HG03108 (cell line): ENCODE results near the gene MACROD2.
"Not testable (repeated sequence)": the region's sequence is repeated elsewhere in the genome, so short reads cannot be mapped to it uniquely, and the experiment has no call there.

Experiments used
- ATAC-seq: cut with Tn5 transposase; IDR thresholded peaks from one replicate; pipeline ENCODE4 v1.9.1; 2021; ENCODE audit warnings: moderate library complexity; ENCODE audit not compliant: unreplicated experiment

MACROD2 gene

DNA sequence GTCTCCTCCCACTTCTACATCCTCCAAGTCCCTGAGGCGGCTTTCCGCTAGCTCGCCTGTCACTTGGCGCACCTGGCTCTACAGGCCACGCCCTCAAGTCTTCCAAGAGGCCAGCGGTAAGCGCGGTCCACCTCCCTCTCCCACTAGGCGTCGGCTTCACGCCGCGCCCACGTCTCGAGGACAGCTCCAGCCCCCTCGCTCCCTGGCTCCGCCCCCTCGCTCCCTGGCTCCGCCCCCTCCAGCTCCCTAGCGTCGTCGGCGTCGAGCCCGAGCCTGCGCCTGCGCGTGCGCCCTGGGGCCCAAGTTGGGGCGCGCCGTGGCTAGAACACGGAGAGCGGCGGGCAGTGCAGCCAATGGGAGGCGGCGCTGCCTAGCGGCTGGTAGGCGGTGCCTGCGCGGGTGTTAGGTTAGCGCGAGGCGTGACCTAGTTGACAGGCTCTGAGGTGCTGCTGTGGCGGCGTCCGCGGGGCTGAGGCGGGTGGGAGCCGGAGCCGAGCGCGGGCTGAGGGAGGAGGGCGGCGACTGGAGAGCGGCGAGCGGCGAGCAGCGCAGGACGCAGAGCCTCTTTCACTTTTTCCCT is at the start of gene MACROD2:
TSS of gene MACROD2 (plus strand) at position 431 of the 580 bp plus-strand sequence.
- ATAC-seq: no peak

DNA sequence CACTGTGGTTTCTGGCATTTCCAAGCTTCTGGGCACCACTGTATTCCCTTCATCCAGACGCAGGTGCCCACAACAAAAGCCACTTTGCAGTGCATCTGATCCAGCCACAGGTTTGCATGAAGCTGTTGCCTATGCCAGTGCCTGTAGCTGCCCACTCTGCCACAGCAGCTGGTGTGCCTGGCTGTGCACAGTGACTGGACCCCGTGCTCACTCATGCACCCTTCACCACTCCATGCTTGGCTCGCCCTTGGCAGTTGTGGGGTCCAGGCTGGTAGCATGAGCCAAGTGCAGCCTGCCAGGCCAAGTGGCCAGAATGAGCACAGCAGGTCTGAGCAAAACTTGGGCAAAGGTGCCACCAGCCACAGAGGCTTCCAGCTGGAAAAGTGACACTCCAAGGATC is 47.6 kb upstream of the MACROD2 start:
- ATAC-seq: no peak

DNA sequence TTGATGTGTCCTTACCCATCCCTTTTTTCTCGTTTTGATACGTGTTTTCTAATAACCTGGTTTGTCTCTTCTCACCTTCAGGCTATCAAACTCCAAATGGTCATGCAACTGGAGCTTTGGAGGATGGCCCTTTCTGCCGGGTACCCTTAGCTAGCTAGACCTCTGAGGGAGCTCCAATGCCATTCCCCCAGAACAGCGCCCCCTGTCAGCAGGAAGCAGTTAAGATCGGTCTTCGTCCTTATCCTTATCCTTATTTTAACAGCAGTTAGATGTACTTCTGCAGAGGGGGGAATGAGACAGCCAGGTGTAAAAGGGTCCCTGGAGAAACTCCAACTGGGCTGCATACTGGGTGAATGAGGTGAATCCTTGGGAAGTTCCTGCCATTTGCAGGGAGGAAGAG is 42.1 kb upstream of the MACROD2 start:
- ATAC-seq: no peak

DNA sequence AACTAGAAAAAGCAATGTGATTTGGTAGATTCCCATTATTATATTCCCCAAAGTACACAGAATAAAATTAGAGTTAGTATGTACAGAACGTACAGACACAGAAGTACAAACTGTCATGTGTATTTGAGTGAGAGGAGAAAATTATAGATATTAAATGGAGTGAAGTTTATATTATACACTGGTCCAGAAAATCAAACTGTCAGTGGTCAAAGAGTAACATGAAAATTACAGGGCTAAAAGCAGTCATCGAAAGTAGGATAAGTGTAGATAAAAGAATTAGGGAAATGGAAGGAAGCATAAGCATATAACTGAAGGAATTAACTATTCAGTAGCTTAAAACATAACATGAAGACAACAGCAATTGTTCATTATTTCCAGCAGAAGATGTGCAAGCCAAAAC is 35.2 kb upstream of the MACROD2 start:
- no peak for ATAC-seq

DNA sequence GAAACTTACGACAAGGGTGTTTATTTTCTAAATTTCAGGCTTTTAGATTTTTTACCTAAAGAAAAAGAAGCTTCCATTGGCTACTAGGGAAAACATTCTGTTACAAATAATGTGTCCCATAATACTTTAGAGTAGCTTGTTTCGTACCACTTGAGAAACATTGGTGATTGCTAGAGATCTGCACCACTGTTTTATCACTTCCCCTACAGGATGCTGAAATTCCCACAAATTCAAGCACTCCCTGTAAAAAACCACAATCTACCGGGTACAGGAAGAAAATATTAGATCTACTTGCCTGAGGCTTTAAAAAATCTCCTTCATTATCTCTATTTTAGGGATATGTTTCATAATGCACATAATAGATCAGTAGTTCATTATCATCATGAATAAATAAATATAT is 34.8 kb upstream of the MACROD2 start:
- ATAC-seq: no peak

DNA sequence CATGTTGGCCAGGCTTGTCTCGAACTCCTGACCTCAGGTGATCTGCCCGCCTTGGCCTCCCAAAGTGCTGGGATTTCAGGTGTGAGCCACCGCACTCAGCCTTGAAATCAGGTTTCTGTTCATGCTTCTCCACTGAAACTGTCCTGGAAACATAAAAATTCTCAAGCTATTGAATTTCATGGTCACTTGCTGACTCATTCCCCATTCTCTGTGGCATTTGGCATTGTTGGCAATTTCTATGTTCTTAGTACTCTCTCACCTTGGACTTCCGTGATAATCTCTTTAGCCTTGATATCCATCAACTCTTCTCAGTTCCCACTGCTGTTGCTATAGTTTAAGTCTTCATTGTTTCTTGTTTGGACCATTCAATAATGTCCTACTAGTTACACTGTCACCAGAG is 11.1 kb upstream of the MACROD2 start:
- ATAC-seq: no peak

DNA sequence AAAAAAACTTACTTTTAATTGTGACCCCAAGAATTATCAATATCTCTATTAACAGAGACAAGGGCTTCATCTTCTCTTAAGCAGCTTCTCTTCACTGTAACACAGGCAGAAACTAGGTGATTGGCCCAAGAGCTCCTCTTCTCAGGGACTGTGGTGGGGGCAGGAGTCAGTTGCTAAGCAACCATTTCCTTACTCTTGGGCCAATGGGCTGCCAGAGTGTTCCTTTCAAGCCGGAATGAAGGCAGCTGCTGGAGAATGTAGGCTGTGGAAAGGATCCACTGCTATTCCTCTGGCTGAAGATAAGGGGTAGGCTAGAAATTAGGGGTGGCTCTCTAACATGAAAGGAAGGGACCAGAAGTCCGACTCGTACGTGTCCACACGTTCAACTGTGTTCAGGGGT is 4.9 kb upstream of the MACROD2 start, which contains the start of gene SEL1L2:
TSS of gene SEL1L2 (minus strand) at position 150 of the 400 bp plus-strand sequence. CDS start at position 70, 80 bp downstream.
- no peak for ATAC-seq

DNA sequence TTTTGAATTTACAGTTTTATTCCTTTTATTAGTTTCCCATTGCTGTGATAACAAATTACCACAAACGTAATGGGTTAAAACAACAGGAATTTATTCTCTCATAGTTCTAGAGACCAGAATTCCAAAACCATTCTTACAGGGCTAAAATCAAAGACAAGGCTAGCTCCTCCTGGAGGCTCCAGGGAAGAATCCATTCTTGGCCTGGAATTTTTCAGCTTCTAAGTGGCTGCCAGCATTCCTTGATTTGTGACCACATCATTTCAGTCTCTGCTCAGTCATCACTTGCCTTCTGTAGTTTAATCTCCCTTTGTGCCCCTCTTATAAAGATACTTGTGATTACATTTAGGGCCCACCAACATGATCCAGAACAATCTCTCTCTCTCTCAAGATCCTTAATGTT is 4.0 kb upstream of the MACROD2 start:
- ATAC-seq: no peak

DNA sequence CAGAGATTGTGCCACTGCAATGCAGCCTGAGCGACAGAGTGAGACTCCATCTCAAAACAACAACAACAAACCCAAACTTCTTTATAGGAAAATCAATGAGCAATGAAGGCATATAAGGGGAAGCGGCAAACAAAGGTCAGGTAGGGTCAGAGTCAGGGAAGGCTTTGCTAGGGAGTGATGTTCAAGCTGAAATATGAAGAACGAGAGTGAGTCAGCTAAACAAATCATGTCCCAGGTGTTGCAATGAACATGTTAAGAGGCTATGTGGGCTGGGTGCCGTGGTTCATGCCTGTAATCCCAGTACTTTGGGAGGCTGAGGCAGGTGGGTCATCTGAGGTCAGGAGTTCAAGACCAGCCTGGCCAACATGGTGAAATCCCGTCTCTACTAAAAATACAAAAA is 3.4 kb upstream of the MACROD2 start:
- not testable (repeated sequence) for ATAC-seq

DNA sequence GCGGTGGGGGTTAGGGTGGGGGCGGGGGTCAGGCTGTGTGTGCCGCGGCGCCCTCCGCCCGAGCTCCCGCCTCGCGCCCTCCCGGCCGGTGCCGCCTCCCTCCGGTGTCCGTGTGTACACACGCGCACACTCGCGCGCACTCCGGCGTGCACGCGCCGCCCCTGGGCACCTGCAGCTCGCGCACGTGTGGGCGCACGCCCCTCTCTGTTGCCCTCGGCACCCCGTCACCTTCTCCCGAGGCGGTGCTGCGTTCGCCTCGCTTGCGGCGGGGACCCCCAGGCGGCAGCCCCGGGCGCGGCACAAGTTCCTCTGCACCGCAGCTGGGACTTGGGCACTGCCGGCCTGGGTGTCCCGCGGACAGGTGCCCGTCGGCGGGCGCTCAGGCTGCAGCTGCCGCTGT is 525 bp downstream of the MACROD2 start:
- ATAC-seq: no peak

DNA sequence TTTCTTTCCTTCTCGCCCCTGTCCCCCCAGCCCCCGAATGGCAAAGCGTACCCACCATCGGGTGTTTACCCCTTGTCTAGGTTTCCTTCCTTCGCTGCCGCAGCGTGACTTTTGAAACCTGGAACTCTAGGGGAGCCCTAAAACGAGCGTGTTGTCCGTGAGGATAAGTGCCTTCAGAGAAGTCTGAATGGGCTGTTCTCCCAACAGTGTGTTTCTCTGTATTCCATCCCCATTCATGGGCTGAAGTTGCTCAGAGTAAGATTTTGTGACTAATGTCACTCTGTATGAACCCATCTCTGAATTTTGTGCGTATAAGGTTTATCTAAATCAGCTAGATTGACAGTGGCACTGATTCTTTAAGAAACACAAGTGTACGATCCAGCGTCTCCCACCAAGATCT is 949 bp downstream of the MACROD2 start:
- ATAC-seq: no peak

DNA sequence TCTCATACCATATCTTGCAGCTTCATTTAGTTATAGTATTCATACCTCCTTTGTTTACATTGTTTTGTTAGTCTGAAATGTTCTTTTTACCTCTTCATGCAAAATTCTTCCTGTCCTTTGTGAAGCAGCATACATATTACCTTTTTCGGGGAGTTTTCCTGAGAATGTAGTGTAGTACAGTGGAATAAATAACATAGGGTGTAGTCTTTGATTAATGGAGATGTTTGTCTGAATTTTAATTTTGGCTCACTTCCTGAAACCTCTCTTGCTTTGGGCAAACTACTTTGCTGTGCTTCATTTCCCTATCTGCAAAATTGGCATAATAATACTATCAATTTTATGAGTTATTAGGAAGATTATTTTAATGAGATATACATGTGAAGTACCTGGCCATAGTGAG is 5.6 kb downstream of the MACROD2 start:
- ATAC-seq: no peak

DNA sequence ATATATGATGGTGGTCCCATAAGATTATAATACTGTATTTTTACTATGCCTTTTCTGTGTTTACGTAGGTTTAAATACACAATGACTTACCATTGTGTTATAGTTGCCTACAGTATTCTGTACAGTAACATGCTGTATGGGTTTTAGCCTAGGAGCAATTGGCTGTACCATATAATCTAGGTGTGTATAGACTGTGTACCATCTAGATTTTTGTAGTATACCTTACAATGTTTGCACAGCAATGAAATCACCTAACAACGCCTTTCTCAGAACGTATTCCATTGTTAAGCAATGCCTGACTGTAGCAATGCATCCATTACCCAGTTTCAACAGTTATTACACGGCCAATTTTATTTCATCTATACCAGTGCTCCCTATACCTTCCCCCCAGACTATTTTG is 10.7 kb downstream of the MACROD2 start:
- no peak for ATAC-seq

DNA sequence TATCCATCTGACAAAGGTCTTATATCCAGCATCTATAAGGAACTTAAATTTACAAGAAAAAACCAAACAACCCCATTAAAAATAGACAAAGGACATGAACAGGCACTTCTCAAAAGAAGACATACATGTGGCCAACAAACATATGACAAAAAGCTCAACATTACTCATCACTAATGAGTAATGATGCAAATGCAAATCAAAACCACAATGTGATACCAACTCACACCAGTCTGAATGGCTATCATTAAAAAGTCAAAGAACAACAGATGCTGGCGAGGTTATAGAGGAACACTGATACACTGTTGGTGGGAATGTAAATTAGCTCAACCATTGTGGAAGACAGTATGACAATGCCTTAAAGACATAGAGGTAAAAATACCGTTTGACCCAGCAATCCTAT is 13.9 kb downstream of the MACROD2 start:
- no peak for ATAC-seq

DNA sequence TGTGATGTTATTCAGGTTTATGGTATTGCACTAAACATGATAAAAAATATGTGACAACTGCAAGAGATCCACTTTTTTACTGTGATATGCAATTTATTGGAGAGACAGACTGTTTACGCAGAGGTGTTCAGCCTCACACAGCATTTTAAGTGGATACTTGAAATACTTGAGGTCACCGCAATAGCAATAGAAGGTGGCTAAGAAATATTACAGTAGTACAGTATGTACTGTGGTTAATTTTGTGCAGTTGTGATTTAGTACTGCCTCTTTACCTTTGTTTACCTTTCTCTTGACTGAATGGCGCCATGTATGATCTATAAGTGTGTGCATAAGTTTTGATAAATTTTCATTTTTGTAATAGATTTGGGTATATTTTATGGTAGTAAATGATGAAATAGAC is 17.4 kb downstream of the MACROD2 start:
- no peak for ATAC-seq

DNA sequence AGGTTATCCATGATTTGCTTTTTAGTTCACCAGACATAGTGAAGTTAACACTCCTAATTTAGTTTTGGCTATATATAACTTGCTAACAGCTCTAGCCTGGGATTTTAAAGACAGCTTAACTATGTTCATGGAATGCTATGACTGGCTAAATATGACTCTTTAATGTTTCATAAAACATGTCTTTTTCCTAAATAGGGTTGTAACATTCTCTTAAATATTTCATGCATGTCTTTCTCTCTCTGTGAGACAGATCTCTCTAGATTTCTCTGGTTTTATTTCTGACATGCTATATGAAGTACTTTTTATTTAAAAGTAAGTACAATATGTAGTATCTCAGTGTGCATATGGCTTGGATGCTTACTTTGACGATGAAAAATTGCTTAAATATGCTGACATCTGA is 35.7 kb downstream of the MACROD2 start:
- no peak for ATAC-seq

DNA sequence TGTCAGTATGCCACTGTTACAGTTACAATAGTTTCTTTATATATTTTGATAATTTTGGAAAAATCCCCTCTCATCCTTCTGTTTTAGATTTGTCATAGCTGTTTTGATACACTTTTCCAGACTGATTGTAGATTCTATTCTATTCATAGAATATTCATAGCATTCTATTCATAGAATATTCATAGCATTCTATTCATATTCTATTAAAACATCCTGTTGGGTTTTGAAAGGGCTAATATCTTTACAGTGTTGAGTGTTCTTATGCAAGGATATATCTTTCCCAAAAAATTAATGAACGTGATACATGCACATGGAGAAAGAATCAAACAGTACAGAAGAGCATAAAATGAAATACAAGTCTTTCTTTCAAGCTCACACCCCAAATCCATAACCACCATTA is 38.0 kb downstream of the MACROD2 start:
- ATAC-seq: no peak

DNA sequence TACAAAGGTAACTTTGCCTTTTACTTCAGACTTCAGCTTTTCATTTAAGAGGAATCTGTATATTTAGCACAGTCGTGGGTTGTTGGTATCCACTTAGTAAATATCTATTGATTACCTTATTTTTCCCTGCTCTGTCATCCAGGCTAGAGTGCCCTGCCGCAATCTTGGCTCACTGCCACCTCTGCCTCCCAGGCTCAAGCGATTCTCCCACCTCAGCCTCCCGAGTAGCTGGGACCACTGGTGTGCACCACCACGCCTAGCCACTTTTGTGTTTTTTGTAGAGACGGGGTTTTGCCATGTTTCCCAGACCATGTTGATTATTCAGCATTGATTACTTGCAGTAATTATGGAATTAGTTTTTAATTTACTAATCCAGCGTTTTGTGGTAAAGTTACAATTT is 41.3 kb downstream of the MACROD2 start:
- no peak for ATAC-seq

DNA sequence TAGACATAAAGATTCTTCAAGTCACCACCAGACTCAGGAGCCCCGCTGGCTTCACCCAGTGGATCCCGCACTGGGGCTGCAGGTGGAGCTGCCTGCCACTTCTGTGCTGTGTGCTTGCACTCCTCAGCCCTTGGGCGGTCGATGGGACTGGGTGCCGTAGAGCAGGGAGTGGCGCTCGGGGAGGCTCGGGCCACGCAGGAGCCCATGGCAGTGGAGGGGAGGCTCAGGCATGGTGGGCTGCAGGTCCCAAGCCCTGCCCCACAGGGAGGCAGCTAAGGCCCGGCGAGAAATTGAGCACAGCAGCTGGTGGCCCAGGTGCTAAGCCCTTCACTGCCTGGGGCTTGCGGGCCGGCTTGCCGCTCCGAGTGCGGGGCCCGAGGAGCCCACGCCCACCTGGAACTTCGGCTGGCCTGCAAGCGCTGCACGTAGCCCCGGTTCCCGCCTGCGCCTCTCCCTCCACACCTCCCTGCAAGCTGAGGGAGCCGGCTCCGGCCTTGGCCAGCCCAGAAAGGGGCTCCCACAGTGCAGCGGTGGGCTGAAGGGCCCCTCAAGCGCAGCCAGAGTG is 49.5 kb downstream of the MACROD2 start:
- not testable (repeated sequence) for ATAC-seq

DNA sequence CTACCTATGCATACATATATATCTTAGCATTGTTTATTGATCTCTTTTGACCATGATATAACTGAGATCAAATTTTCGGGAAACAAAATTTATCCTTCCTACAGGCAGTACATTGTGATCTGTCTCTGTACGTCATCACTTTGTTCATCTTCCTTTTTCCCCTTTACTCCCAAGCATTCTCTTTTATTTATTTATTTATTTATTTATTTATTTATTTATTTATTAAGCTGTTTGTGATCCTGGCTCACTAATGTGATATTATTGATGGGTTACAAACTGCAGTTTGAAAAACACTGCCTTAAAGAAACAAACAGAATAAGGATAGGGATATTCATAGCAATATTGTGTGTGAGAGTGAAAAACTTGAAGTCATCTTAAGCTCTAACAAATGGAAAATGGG is 51.2 kb downstream of the MACROD2 start:
- ATAC-seq: no peak

DNA sequence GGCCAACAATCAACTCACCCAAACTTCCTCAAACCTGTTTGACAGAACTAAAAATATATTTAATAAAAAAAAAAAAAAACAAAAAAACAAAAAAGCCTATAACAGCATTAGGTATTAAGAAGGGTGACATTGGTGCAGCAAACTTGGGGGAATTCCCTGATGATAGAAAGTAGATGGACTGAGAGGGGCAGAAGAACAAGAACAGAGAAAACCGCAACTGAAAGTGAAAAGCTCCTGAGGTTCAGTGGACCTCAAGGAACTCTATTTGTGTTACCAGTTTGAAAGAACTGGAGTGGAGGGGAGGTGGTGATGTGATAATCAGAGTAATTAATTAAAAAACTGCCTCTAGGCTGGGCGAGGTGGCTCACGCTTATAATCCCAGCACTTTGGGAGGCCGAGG is 53.8 kb downstream of the MACROD2 start:
- peak; percentile 58 for ATAC-seq

DNA sequence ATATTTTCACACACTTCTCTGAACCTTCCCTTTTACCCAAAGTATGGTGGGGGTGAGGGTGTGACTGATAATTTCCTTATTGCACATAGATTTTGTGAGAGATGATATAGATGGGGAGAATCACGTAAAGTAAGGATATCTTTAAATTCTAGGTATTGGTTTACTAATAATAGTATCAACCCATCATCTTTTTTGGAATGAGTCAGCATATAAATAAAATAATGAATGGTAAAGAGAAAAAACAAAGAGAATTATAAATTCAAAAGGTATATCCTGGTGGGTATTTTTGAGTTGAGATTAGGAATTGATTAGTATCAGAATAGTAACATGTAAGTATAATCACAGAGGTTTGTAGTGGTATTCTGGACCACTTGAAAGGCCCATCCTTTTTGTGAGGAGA is 56.1 kb downstream of the MACROD2 start:
- ATAC-seq: no peak

DNA sequence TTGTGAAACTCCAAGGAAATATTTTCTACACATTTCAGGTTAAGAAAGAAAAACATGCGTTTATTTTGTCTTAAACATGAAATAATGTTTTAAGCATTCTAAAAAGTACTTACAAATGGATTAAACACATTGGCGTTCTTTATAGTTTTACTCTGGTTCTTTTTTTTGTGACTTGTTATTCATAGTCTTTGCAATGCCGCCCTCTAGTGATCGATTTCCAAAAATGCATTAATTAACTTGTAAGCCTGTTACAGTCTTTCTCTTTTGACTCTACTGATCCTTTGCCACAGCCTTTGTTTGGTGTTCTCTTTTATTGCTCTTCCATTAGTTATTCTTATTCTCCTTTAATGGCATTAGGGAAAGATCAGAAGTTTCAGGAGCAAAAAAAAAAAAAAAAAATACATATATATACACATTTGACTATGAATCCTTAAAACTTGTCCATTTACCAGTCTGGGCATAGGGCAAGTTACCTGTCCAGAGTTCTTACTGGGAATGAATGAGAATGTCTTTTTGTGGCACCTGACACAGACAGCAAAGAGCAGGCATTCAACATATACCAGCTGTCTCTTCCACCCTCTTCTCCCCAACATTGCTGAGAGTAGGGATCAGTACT is 59.9 kb downstream of the MACROD2 start:
- no peak for ATAC-seq
